SK-MEL-5 (cell line): ENCODE results near the gene GPR3. TPM values are rescaled to one million over a fixed set of nuclear protein-coding genes. Genes with fewer than 3 reads are reported as not detected.
A peak's percentile ranks its signal among the peaks of the same experiment; 100 is the strongest.

ENCODE experiments used
- DNase-seq: peaks from one replicate; pipeline ENCODE4 v3.0.0-alpha.2; 2016; ENCODE audit warnings: low read depth, low spot score
- in situ Hi-C: cut with HindIII; loops from 2 replicates; pipeline ENCODE4 v1.10.0; 2016; ENCODE audit warnings: low sequenced_read_pairs, high pct_unique_total_duplicates, low pct_unique_long_range_greater_than_20kb
- total RNA-seq: library from RNA; depleted of rRNA; stranded (reverse); fragments of >200 nt; shearing (Covaris generic); gene quantifications from 2 replicates; pipeline ENCODE4 v1.2.3, GENCODE V29; 2014

The GPR3 gene
- total RNA-seq, 1 experiment from 2014 or later, result 2.1 TPM

GRCh38 chr1:27392778-27393635 is 585 bp downstream of the GPR3 start:
- in situ Hi-C loops, result no loop called here

GRCh38 chr1:27393641-27394281 is 1.3 kb downstream of the GPR3 start:
- DNase-seq, result no peak
- in situ Hi-C loops, result no loop called here

More at GRCh38 chr1:27392778-27393635, 585 bp downstream of the GPR3 start:
- DNase-seq, result no peak

- no peak for DNase-seq
- in situ Hi-C loops, result no loop called here
Observed at GRCh38 chr1:27394282-27394658, 1.8 kb downstream of the GPR3 start.

- DNase-seq, result no peak
- in situ Hi-C loops, result no loop called here
Observed at GRCh38 chr1:27394925-27395324, 2.5 kb downstream of the GPR3 start.

GRCh38 chr1:27395441-27396195 is 3.2 kb downstream of the GPR3 start:
- peak; percentile 79 for DNase-seq
- in situ Hi-C loops, result no loop called here

- no peak for DNase-seq
- in situ Hi-C loops, result no loop called here
Observed at GRCh38 chr1:27397110-27397509, 4.7 kb downstream of the GPR3 start.

GRCh38 chr1:27397749-27398148 is 5.3 kb downstream of the GPR3 start:
- in situ Hi-C loops, result no loop called here
- no peak for DNase-seq

- in situ Hi-C loops, result no loop called here
- no peak for DNase-seq
Observed at GRCh38 chr1:27398405-27399149, 6.2 kb downstream of the GPR3 start.

GRCh38 chr1:27399251-27400025 is 7.0 kb downstream of the GPR3 start:
- in situ Hi-C loops, result no loop called here

GRCh38 chr1:27400082-27400962 is 7.9 kb downstream of the GPR3 start:
- in situ Hi-C loops, result no loop called here
- no peak for DNase-seq

More at GRCh38 chr1:27399251-27400025, 7.0 kb downstream of the GPR3 start:
- DNase-seq, result no peak

GRCh38 chr1:27400963-27401341 is 8.5 kb downstream of the GPR3 start:
- in situ Hi-C loops, result no loop called here
- DNase-seq, result no peak

- peak; percentile 74 for DNase-seq
- in situ Hi-C loops, result no loop called here
Observed at GRCh38 chr1:27402349-27402754, 9.9 kb downstream of the GPR3 start.

- in situ Hi-C loops, result no loop called here
Observed at GRCh38 chr1:27403065-27403726, 10.8 kb downstream of the GPR3 start.

GRCh38 chr1:27403931-27404330 is 11.5 kb downstream of the GPR3 start:
- in situ Hi-C loops, result no loop called here
- DNase-seq, result no peak

More at GRCh38 chr1:27403065-27403726, 10.8 kb downstream of the GPR3 start:
- DNase-seq, result peak; percentile 29

GRCh38 chr1:27405074-27405473 is 12.7 kb downstream of the GPR3 start:
- DNase-seq, result no peak
- in situ Hi-C loops, result no loop called here
